ENCODE data around the gene FHDC1.

Gene FHDC1

GRCh38 chr4:153018031-153018430 lies 81.9 kb downstream of the FHDC1 start:
- Histone ChIP-seq H3K4me1 (ENCODE audit: control insufficient read depth, low read length) (no peaks in the 10 kb centered on the region), H3K36me3 (ENCODE audit: control insufficient read depth, low read length) (no peaks in the 10 kb centered on the region), H4K20me1 (ENCODE audit: control insufficient read depth, insufficient read depth, low read depth, low read length) (no peaks in the 10 kb centered on the region), H3K9me2 (replicated peaks; ENCODE audit: control insufficient read depth, low read length) (no peaks in the 10 kb centered on the region), H3K4me2 (ENCODE audit: low read length) (no peak overlapping the region), H3K27ac (ENCODE audit: low read depth, low read length) (no peak overlapping the region), H3F3A (ENCODE audit: control insufficient read depth, insufficient read depth) (no peaks in the 10 kb centered on the region), H3K79me2 (ENCODE audit: control insufficient read depth, low read length) (no peaks in the 10 kb centered on the region), H3K27me3 (ENCODE audit: control insufficient read depth, low read length) (no peaks in the 10 kb centered on the region; the same call in 1 of the 2 replicates), H3K9me3 (ENCODE audit: control insufficient read depth, insufficient read depth, low read length) (no peaks in the 10 kb centered on the region), H3K4me3 (ENCODE audit: low read length) (no peak overlapping the region)
- TF ChIP-seq, protein P1, sequence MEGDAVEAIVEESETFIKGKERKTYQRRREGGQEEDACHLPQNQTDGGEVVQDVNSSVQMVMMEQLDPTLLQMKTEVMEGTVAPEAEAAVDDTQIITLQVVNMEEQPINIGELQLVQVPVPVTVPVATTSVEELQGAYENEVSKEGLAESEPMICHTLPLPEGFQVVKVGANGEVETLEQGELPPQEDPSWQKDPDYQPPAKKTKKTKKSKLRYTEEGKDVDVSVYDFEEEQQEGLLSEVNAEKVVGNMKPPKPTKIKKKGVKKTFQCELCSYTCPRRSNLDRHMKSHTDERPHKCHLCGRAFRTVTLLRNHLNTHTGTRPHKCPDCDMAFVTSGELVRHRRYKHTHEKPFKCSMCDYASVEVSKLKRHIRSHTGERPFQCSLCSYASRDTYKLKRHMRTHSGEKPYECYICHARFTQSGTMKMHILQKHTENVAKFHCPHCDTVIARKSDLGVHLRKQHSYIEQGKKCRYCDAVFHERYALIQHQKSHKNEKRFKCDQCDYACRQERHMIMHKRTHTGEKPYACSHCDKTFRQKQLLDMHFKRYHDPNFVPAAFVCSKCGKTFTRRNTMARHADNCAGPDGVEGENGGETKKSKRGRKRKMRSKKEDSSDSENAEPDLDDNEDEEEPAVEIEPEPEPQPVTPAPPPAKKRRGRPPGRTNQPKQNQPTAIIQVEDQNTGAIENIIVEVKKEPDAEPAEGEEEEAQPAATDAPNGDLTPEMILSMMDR (IDR thresholded peaks at IDR 0.05; ENCODE audit: low read depth, low read length, poor library complexity, severe bottlenecking) = no peak
- TF ChIP-seq EZH2phosphoT487 (IDR thresholded peaks at IDR 0.05; ENCODE audit: borderline replicate concordance, low read length) = no peak

DNA sequence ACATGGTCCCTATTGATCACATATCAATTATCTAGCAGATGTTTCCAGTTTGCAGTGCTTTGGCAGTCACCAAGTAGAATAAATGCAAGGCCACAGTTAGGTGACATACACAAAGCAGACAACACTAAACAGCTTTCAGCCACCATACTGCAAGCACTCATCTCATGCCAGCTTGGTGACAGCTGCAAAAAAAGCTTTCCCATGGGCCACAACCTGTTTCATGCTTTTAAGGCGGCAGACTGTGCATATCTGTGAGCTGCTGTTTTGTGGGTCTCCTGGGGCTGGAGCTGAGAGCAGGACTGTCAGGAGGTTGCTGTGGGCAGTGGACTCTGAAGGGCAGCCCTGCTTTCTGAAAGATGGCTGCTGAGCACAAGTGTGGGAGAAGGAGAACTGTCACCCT lies 82.6 kb downstream of the FHDC1 start:
- Histone ChIP-seq H3K27me3 (ENCODE audit: control insufficient read depth, low read length) (no peaks in the 10 kb centered on the region; the same call in 1 of the 2 replicates), H3K27ac (ENCODE audit: low read depth, low read length) (no peak overlapping the region), H3K4me2 (ENCODE audit: low read length) (no peak overlapping the region), H3F3A (ENCODE audit: control insufficient read depth, insufficient read depth) (no peaks in the 10 kb centered on the region), H3K4me3 (ENCODE audit: low read length) (no peak overlapping the region), H3K36me3 (ENCODE audit: control insufficient read depth, low read length) (no peaks in the 10 kb centered on the region), H3K4me1 (ENCODE audit: control insufficient read depth, low read length) (no peaks in the 10 kb centered on the region), H4K20me1 (ENCODE audit: control insufficient read depth, insufficient read depth, low read depth, low read length) (no peaks in the 10 kb centered on the region), H3K9me2 (replicated peaks; ENCODE audit: control insufficient read depth, low read length) (no peaks in the 10 kb centered on the region), H3K79me2 (ENCODE audit: control insufficient read depth, low read length) (no peaks in the 10 kb centered on the region), H3K9me3 (ENCODE audit: control insufficient read depth, insufficient read depth, low read length) (no peaks in the 10 kb centered on the region)
- TF ChIP-seq, protein P1 (IDR thresholded peaks at IDR 0.05; ENCODE audit: low read depth, low read length, poor library complexity, severe bottlenecking) = no peak
- TF ChIP-seq EZH2phosphoT487 (IDR thresholded peaks at IDR 0.05; ENCODE audit: borderline replicate concordance, low read length) = no peak

DNA sequence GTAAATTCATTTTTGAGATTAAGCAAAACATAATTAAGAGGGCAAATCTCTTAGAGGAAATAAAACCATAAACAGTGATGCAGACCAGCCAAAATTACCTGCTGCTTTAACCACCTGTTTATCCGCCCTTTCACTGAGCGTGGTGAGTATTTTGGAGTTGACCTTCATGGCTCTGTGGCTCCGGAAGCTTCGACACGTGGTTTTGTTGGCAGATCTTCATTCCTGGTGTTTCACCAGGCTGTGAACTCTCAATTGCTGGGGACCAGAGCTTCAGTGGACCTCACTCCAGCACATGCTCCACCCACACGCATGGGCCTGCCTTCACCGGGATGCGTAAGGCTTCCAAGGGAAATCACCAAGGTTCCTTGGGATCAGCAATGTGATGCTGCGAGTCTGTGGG lies 83.8 kb downstream of the FHDC1 start:
- Histone ChIP-seq H3K27ac (ENCODE audit: low read depth, low read length) (no peak overlapping the region), H3K36me3 (ENCODE audit: control insufficient read depth, low read length) (no peaks in the 10 kb centered on the region), H3F3A (ENCODE audit: control insufficient read depth, insufficient read depth) (no peaks in the 10 kb centered on the region), H3K9me3 (ENCODE audit: control insufficient read depth, insufficient read depth, low read length) (no peaks in the 10 kb centered on the region), H3K9me2 (replicated peaks; ENCODE audit: control insufficient read depth, low read length) (no peaks in the 10 kb centered on the region), H4K20me1 (ENCODE audit: control insufficient read depth, insufficient read depth, low read depth, low read length) (no peaks in the 10 kb centered on the region), H3K27me3 (ENCODE audit: control insufficient read depth, low read length) (peaks cover 4% of the 10 kb centered on the region; the same call in 1 of the 2 replicates), H3K4me3 (ENCODE audit: low read length) (no peak overlapping the region), H3K4me1 (ENCODE audit: control insufficient read depth, low read length) (no peaks in the 10 kb centered on the region), H3K4me2 (ENCODE audit: low read length) (no peak overlapping the region), H3K79me2 (ENCODE audit: control insufficient read depth, low read length) (no peaks in the 10 kb centered on the region)
- TF ChIP-seq, protein P1 (IDR thresholded peaks at IDR 0.05; ENCODE audit: low read depth, low read length, poor library complexity, severe bottlenecking) = no peak
- TF ChIP-seq EZH2phosphoT487 (IDR thresholded peaks at IDR 0.05; ENCODE audit: borderline replicate concordance, low read length) = no peak
